ENCODE results near the gene CYFIP1. TPM values are rescaled to one million over a fixed set of nuclear protein-coding genes. Genes with fewer than 3 reads are reported as not detected.

CYFIP1 gene
- total and polyA plus RNA-seq, 2 of the 8 experiments (the other 6 are each of a cell fraction or from before 2014, with no cell fraction given) = 38.6 to 81.7 TPM

Other genes starting within 250 kb of the CYFIP1 start
- gene NIPA1, start 193.7 kb downstream of the CYFIP1 start, total RNA-seq (2021; fragmentation: NEBNext Ultra II Directional; extraction: Animal tissue kit (Norgen Biotek cat#: 25700)) = 10.1 and 12.3 TPM in 2 replicates
- 8.1 and 10.3 TPM in 2 replicates for gene NIPA1, start 193.7 kb downstream of the CYFIP1 start, polyA plus RNA-seq (2011; rRNA removed)
- gene NIPA2, start 141.7 kb downstream of the CYFIP1 start, total RNA-seq (2021; fragmentation: NEBNext Ultra II Directional; extraction: Animal tissue kit (Norgen Biotek cat#: 25700)) = 77.4 and 81.7 TPM in 2 replicates
- 30.3 and 38.5 TPM in 2 replicates for gene NIPA2, start 141.7 kb downstream of the CYFIP1 start, polyA plus RNA-seq (2011; rRNA removed)
- 12.5 and 12.7 TPM in 2 replicates for gene TUBGCP5, start 59.2 kb upstream of the CYFIP1 start, total RNA-seq (2021; fragmentation: NEBNext Ultra II Directional; extraction: Animal tissue kit (Norgen Biotek cat#: 25700))
- 5.4 and 6.3 TPM in 2 replicates for gene TUBGCP5, start 59.2 kb upstream of the CYFIP1 start, polyA plus RNA-seq (2011; rRNA removed)
- not detected in 2 replicates for gene GOLGA6L1, start 156.5 kb upstream of the CYFIP1 start, total RNA-seq (2021; fragmentation: NEBNext Ultra II Directional; extraction: Animal tissue kit (Norgen Biotek cat#: 25700))
- not detected in 2 replicates for gene GOLGA6L1, start 156.5 kb upstream of the CYFIP1 start, polyA plus RNA-seq (2011; rRNA removed)

All from H1 (cell line).